ENCODE results near the gene C2CD2L.
"Not testable (repeated sequence)": the region's sequence is repeated elsewhere in the genome, so short reads cannot be mapped to it uniquely, and the experiment has no call there.

C2CD2L gene
- 27.5 to 60.2 (median 36.7) reads per million in 4 experiments for total RNA-seq

DNA sequence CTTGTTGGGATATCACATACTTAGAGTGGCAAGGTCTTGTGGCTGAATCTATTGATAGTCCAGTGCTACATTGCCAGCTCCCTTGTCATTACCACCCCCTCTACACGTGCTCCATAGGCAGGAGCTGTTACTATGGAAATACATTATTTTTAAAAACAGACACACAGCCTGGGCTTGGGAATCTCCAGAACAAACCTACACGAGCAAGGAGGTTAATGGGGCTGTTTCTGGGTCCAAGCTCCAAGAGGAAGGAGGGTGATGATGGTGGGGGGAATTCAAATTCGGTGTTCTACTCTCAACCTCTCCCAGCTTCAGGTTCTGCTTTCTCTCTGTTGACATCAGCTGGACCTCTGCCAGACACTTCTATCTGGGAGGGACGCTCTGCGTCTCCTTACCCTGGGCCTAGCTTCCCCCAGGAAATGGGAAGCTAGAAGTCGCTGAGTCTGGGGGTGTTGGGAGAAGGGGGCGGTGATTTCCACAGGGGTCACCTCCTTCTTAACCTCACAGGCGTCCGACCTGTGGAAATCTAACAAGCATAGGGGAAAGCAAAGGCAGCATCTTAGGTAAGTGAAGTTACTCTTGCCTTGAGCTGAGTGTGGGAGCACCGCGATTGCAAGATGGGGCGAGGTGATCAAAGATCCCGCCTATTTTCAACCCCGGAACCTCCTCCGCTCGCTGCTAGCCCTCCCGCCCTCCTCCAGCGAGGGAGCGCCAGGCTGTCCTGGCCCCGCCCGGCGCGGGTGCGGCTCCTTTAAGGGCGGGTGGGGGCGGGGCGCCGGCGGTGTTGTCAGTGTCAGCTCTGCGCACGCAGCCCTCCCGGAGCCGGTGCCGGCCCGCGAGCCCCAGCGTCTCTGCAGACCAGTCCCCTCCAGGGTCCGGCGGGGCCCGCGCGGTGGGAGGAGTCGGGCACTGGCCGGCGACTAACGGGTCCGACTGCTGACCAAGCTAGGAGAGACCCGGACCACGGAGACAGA, at the start of gene C2CD2L:
Gene C2CD2L, plus strand, starts transcription at position 781 of the 974 bp plus-strand sequence. CDS start 398 bp downstream, outside the sequence.
- peak; percentile 87 for DNase-seq

DNA sequence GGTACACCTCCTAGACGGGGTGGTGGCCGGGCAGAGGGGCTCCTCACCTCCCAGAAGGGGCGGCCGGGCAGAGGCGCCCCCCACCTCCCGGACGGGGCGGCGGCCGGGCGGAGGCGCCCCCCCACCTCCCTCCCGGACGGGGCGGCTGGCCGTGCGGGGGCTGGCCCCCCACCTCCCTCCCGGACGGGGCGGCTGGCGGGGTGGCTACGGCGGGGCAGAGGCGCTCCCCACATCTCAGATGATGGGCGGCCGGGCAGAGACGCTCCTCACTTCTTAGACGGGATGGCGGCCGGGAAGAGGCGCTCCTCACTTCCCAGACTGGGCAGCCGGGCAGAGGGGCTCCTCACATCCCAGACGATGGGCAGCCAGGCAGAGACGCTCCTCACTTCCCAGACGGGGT, 48.0 kb upstream of the C2CD2L start:
- not testable (repeated sequence) for DNase-seq

DNA sequence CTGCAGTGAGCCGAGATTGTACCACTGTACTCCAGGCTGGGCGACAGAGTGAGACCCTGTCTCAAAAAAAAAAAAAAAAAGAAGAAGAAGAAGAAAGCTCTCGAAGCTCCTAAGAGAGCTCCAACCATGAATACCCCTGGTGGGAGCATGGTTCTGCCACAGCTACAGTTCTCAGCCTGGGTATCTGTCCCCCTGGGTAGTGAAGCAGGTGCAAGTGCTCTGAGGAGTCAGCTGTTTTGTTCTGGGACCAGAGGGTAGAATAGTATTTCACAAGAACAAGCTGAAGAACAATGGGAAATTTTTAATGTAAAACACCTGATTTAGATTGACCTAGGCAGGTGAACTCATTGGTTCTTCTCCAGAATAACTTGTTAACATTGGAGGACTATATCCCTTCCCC, 45.9 kb upstream of the C2CD2L start:
- no peak for DNase-seq

DNA sequence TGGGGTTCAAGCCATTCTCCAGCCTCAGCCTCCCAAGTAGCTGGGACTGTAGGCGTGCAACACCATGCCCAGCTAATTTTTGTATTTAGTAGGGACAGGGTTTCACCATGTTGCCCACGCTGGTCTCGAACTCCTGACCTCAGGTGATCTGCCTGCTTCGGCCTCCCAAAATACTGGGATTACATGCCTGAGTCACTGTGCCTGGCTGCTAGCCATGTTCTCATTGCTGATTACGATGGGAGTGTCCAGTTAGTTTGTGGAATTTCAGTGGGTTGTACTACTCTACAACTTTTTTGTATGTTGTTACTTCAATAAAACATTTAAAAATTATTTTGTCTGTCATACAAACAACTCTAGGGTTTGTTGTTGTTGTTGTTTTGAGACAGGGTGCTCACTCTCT, 44.4 kb upstream of the C2CD2L start:
- DNase-seq = no peak

DNA sequence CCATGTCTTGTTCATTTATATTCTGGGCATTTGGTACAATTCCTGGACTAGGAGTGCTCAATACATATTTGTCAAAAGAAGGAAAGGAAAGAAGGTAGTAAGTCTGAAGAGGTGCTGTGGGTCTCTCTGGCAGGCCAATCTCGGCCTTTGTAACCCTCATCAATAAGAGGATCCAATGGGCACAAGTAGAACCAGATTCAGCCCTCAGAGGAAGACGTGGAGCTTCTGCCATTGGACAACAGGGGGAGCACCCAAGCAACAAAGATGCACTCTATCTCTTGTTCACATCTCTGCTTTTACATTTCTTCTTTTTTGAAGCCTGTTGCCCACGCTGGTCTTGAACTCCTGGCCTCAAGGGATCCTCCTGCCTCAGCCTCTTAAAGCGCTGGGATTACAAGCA, 41.8 kb upstream of the C2CD2L start:
- peak; percentile 4 for DNase-seq

DNA sequence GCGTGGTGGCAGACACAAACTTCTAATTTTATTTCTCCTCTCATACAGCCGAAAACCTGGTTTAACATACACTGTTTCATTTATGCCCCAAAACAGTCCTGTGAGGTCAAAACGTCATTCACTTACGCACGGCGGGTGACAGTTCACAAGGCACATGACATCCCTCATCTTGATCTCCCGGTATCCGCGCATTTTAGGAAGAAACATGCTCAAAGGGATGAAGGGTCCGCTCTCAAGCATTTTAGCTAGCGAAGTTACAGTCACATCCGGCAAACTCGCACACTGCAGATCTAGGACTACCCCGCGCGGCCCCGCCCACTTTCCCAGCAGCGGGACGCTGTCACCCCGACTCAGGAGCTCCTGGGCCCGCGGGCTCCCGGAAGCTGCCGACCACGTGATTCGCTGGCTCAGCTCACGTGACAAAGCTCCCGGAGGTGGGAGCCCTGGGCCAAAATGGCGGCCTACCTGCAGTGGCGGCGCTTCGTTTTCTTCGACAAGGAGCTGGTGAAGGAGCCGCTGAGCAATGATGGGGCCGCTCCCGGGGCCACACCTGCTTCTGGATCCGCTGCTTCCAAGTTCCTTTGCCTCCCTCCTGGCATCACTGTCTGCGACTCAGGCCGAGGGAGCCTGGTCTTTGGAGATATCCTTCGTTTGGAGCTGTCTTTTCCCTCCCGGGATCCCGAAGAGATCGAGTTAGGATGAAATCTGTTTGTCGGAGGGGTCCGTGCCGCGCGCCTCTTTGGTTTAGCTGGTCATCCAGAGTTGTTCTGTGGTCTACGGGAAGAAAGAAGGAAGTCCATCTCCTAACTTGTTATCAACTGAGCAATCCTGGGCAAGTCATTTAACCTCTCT, 39.5 kb upstream of the C2CD2L start, which contains the start of gene VPS11:
Gene VPS11, plus strand, starts transcription at position 448 of the 852 bp plus-strand sequence. Its CDS starts 6 bp downstream, at position 454.
- DNase-seq = peak; percentile 95

DNA sequence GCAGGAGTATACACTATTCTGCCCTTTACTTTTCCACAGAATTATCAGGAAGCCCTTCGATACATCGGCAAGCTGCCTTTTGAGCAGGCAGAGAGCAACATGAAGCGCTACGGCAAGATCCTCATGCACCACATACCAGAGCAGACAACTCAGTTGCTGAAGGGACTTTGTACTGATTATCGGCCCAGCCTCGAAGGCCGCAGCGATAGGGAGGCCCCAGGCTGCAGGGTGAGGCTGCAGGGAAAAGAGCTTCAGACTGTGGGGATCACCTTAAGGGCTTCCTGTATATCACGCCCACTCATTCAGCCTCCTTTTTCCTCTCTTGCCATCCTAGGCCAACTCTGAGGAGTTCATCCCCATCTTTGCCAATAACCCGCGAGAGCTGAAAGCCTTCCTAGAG, 29.3 kb upstream of the C2CD2L start:
- DNase-seq = no peak

DNA sequence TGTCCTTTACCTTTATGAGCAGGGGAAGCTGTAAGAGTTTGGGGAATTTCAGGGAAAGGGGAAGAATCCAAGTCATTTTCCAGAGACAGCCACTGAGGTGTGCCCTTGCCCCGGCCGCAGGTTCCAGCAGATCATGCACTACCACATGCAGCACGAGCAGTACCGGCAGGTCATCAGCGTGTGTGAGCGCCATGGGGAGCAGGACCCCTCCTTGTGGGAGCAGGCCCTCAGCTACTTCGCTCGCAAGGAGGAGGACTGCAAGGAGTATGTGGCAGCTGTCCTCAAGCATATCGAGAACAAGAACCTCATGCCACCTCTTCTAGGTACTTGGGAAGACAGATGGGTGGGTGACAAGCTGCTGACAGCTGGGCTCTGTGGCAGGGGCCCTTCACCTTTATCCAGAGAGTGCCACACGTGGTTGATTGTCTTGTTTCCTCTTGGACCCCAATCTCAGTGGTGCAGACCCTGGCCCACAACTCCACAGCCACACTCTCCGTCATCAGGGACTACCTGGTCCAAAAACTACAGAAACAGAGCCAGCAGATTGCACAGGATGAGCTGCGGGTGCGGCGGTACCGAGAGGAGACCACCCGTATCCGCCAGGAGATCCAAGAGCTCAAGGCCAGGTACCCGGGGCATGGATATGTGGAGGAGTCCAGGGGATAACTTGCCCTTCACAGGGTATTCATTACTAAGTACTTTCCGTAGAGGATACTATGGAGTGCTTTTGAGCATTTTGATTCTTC, 28.3 kb upstream of the C2CD2L start:
- DNase-seq = no peak

DNA sequence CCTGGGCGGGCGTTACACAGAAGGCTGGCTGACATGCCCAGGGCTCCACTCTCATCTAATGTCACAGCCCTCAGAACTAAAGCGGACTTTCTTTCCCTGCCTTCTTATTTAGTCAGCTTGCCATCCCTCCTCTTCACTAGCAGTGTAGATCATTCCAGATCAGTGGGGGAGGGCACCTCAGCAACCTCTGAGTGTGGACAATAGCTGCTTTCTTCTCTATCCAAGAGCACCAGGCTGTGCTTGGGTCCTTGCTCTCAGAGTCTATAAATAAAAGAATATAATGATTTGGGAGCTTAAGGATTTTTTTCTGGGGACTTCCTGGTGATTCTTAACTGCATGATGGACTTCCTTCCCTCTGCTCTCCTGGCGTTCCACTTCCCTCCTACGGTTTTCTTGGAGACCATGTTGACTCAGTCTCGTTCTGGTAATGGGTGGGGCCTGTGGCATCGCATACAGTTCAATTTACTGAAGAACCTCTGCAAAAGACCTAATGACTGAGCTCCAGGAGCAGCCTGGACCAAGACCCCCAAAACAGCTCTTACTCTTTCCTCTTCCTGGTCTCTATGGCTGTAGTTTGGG, 25.4 kb upstream of the C2CD2L start:
- no peak for DNase-seq

DNA sequence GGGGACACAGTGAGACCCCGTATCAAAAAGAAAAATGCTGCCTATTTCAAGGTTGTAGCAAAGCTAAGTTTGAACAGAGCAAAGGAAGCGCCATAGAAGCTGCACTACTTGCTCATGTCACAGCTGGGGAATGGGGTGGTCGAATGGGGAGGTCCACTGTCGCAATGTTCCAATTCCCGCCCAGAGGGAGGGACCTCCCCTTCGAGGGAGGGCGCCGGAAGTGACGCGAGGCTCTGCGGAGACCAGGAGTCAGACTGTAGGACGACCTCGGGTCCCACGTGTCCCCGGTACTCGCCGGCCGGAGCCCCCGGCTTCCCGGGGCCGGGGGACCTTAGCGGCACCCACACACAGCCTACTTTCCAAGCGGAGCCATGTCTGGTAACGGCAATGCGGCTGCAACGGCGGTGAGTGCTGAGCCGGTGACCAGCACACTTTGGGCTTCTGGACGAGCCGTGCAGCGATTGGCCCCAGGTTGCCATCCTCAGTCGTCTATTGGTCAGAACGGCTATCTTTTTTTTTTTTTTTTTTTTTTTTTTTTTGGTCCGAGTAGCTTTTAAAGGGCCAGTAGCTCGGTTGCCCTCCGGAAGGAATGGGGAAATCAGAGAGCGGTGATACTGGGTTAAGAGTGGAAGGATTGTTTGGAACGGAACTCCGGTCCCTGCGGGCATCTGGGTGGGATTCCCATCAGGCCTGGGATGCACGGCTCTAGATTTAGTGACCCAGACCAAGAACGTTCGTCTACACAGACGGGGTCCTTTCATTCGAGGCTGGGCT, 22.3 kb upstream of the C2CD2L start, which contains the start of gene HMBS:
Gene HMBS, plus strand, starts transcription at position 219 of the 774 bp plus-strand sequence. Its CDS starts 153 bp downstream, at position 372.
- DNase-seq = peak; percentile 83

DNA sequence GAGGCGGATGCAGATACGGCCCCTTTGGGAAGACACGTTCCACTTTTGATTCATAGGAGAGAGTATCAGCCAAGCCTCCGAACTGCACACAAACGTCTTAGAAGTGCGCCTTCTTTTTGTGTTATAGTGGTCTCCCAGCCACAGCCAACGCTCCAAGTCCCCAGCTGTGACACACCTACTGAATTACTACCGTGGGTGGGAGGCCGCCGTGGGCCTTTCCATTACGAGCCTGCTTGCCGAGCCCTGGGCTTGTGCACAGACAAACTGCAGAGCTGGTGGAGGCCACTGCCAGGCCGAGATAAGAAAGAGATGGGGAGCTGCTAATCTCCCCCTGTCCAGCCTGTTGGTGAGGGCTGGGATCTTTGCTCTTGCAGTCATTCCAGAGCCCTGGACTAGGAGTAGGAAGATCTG, 21.7 kb upstream of the C2CD2L start:
- DNase-seq = no peak

DNA sequence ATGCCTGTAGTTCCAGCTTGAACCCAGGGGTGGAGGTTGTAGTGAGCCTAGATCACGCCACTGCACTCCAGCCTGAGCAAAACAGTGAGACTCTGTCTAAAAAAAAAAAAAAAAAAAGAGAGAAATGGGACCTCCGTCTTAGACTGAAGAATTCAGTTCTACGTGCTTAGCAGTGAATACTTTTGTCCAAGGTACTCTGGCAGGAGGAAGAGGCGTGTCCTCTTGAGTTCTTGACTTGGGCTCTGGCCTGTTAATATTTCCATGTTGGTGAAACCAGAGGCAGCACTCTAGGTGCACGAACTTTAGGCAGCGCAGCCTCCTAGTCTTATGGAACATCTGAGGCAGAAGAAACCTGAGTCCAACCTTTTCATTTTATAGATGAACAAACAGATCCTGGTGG, 20.0 kb upstream of the C2CD2L start:
- no peak for DNase-seq

DNA sequence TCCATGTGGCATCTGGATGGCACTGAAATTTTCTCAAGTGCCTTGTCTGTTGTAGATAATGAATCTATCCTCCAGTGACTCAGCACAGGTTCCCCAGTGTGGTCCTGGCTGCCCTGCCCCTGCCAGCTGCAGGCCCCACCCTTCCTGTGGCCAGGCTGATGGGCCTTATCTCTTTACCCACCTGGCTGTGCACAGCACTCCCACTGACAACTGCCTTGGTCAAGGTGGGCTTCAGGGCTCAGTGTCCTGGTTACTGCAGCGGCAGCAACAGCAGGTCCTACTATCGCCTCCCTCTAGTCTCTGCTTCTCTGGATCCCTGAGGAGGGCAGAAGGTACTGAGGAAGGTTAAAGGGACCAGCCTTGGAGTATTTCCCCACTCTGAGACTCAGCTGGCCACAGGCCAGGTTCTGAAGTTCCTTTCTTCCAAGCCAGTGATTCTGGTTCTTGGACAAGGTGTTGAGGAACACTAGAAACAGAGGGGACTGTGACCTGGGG, 19.4 kb upstream of the C2CD2L start:
- DNase-seq = no peak

DNA sequence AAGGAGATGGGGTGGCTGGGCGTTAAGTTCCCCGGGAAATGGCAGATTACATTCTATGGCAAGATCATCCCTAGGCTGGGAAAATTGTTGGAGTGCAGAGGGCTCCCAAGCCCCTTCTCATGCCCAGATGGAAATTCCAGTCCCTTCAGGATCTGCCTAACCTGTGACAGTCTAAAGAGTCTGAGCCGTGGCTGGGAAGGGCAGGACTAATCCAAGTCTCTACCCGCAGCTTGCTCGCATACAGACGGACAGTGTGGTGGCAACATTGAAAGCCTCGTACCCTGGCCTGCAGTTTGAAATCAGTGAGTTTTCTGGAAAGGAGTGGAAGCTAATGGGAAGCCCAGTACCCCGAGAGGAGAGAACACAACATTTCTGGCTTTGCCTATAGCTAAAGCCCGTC, 18.7 kb upstream of the C2CD2L start:
- no peak for DNase-seq

DNA sequence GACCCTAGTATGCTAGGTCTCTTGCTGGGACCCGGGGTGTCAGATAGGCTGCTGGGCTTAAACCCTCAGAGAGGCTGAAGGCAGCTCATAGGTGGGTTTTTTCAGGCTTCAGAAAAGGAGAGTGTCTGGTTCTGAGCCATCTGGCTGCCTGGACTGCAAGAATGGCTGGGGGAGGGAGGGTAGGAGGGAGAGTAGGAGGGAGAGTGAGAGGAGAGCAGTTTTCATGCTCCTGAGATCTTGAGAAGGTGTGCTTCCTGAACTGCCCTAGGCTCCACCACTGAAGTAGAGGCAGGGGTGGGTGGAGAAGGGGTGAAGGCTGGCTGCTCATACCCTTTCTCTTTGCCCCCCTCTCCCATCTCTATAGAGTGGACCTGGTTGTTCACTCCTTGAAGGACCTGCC, 17.8 kb upstream of the C2CD2L start:
- DNase-seq = no peak

DNA sequence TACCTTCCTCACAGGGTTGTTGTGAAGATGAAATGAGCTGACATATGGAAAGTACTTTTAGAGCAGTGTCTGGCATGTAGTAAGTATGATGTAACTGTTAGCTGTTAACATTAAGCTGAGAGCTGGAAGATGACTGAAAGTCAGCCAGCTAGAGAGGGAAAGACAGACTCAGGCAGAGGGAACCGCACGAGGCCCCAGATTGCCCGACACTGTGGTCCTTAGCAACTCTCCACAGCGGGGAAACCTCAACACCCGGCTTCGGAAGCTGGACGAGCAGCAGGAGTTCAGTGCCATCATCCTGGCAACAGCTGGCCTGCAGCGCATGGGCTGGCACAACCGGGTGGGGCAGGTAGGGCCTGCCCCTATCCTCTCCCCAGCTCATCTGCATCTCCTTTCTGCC, 16.0 kb upstream of the C2CD2L start:
- no peak for DNase-seq

DNA sequence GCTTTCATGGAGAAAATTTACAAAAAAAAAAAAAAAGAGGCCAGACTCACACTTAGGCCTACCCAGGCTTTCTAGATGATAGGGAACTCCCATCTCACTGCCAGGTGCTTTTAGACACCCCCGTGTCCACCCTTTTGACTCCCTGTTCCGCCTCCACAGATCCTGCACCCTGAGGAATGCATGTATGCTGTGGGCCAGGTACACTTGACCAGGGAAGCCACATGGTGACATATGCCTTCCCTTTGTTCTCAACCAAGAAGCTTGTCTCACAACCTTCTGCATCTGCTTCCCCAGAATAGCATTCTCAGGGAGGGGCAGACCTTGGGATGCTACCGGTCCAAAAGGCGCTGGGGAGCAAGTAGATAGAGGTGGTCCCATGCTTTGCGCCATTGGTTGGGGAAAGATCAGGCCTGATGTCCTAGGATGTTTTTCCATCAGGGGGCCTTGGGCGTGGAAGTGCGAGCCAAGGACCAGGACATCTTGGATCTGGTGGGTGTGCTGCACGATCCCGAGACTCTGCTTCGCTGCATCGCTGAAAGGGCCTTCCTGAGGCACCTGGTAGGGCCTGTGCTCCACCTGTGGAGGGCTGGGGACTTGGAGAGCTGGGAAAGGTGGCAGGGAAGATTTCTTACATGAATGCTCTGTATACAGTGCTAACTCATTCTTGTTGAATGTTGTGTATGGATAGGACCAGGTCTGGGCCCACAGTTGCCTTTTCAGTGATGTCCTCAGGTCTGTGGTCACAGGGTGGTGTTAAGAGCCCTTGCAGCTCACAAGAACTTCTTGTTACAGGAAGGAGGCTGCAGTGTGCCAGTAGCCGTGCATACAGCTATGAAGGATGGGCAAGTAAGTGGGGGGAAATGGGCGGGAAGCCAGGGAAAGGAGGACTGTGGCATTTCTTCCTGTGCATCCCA, 14.9 kb upstream of the C2CD2L start:
- no peak for DNase-seq

DNA sequence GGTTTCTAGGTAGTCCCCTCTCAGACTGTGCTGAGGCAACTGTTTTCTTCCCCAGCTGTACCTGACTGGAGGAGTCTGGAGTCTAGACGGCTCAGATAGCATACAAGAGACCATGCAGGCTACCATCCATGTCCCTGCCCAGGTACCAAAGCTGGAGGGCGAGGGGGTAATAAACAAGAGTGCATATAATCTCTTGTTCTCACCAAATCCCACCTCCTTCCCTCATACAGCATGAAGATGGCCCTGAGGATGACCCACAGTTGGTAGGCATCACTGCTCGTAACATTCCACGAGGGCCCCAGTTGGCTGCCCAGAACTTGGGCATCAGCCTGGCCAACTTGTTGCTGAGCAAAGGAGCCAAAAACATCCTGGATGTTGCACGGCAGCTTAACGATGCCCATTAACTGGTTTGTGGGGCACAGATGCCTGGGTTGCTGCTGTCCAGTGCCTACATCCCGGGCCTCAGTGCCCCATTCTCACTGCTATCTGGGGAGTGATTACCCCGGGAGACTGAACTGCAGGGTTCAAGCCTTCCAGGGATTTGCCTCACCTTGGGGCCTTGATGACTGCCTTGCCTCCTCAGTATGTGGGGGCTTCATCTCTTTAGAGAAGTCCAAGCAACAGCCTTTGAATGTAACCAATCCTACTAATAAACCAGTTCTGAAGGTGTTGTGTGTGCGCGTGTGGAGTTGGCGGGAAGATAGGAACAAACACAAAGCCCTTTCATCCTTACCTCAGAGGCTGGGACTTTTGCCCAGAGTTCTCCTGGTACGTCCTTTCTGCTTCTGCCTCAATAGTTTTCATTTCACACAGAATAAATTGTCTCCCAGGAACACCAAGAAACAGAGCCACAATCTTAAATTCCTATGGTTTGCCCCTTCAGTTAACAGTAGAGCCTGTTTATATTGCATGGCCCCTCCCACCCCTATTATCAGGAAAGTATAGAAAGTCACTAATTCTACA, 14.0 kb upstream of the C2CD2L start:
- DNase-seq = no peak

All from effector CD8-positive, alpha-beta T cell (primary cell).